MM.1S (cell line): ENCODE measurements around the gene TGFBR2.

Experiments
- DNase-seq: peaks from one replicate; pipeline ENCODE4 v3.0.0-alpha.2; 2015
- H2AFZ ChIP-seq: fragments of 300-600 bp; sonication (generic); 2 replicates; pipeline ENCODE4 v1.6.0; 2016; ENCODE audit warnings: antibody characterized with exemption, low read length
- H3F3A ChIP-seq: fragments of 300-600 bp; sonication (generic); 2 replicates; pipeline ENCODE4 v1.6.1; 2016; ENCODE audit warnings: mild to moderate bottlenecking, antibody characterized with exemption, low read length, moderate library complexity, mixed read lengths; ENCODE audit not compliant: insufficient read depth
- H3K27ac ChIP-seq: fragments of 300-600 bp; sonication (generic); 2 replicates; pipeline ENCODE4 v1.5.1; 2016; ENCODE audit warnings: mild to moderate bottlenecking, low read length
- H3K27me3 ChIP-seq: fragments of 300-600 bp; sonication (generic); replicated peaks from 2 replicates; pipeline ENCODE4 v1.6.0; 2016; ENCODE audit warnings: low read length; ENCODE audit not compliant: insufficient read depth
- H3K36me3 ChIP-seq: fragments of 300-600 bp; sonication (generic); replicated peaks from 2 replicates; pipeline ENCODE4 v1.6.1; 2016; ENCODE audit warnings: mild to moderate bottlenecking, low read length, mixed read lengths; ENCODE audit not compliant: insufficient read depth
- H3K4me1 ChIP-seq: fragments of 300-600 bp; sonication (generic); 2 replicates; pipeline ENCODE4 v1.6.1; 2016; ENCODE audit warnings: low read length, mixed read lengths
- H3K4me2 ChIP-seq: fragments of 300-600 bp; sonication (generic); 2 replicates; pipeline ENCODE4 v1.6.0; 2016; ENCODE audit warnings: low read depth, low read length
- H3K4me3 ChIP-seq: fragments of 300-600 bp; sonication (generic); 2 replicates; pipeline ENCODE4 v1.5.1; 2016; ENCODE audit warnings: low read length, mixed read lengths
- H3K79me2 ChIP-seq: fragments of 300-600 bp; sonication (generic); 2 replicates; pipeline ENCODE4 v1.6.1; 2016; ENCODE audit warnings: mixed run types, low read length, mixed read lengths
- H3K9ac ChIP-seq: fragments of 300-600 bp; sonication (generic); 2 replicates; pipeline ENCODE4 v1.6.1; 2016; ENCODE audit warnings: low read length, mixed read lengths
- H3K9me2 ChIP-seq: fragments of 300-600 bp; sonication (generic); replicated peaks from 2 replicates; pipeline ENCODE4 v1.6.1; 2016; ENCODE audit warnings: mild to moderate bottlenecking, low read length, mixed read lengths; ENCODE audit not compliant: insufficient read depth
- H3K9me3 ChIP-seq: fragments of 300-600 bp; sonication (generic); replicated peaks from 2 replicates; pipeline ENCODE4 v1.6.1; 2016; ENCODE audit warnings: mild to moderate bottlenecking, low read length, mixed read lengths; ENCODE audit not compliant: insufficient read depth
- H4K20me1 ChIP-seq: fragments of 300-600 bp; sonication (generic); 2 replicates; pipeline ENCODE4 v1.6.1; 2016; ENCODE audit warnings: mild to moderate bottlenecking, low read length, moderate library complexity, mixed read lengths; ENCODE audit not compliant: insufficient read depth
- EZH2 ChIP-seq: fragments of 300-600 bp; sonication (generic); optimal IDR thresholded peaks from 2 replicates; pipeline ENCODE3; 2017; ENCODE audit warnings: low read depth, mild to moderate bottlenecking, antibody characterized with exemption, low read length, mixed read lengths
- EZH2phosphoT487 ChIP-seq: fragments of 300-600 bp; sonication (generic); IDR thresholded peaks from 2 replicates; pipeline ENCODE4 v1.6.1; 2018; ENCODE audit warnings: antibody characterized with exemption, low read length
- TF ChIP-seq, protein P1 (sequence below): fragments of 300-600 bp; sonication (generic); IDR thresholded peaks from 2 replicates; pipeline ENCODE4 v1.5.1; 2016; ENCODE audit warnings: antibody characterized with exemption, low read length, mixed read lengths

Gene TGFBR2

DNA sequence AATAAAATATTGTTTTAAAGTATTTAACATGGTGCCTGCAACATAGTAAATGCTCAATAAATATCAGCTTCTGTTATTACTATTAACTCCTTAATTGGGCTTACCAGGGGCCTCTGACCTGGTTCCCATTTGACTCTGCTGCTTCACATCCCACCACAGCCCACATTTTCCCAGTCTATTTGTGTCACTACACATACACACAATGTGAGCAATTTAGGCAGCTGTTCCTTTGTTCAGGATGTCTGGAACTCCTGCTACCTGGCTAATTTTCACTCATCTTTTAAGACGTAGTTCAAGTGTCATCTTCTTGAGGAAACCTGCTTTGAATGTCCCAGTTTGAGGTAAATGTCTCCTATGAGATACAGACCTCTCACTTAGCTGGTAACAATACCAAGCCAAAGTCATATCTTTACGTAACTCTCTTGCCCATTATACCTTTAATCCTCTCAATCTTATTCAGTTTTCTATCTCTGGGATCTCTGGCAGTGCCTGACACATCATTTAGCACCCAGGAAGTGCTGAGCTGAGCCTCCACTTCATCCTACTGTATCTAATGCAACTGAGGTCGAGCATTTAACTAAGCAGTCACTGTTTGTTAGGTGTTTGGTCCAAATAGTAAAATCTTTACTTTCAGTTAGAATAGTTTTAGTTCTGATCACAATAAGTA, 4.4 kb downstream of the TGFBR2 start:
- Histone ChIP-seq H3K9me3 (no peaks in the 10 kb centered on the region), H2AFZ (no peak overlapping the region), H3K9ac (no peak overlapping the region), H4K20me1 (no peaks in the 10 kb centered on the region), H3K4me1 (peaks cover 9% of the 10 kb centered on the region), H3K9me2 (no peaks in the 10 kb centered on the region), H3K27me3 (no peaks in the 10 kb centered on the region), H3K4me2 (no peak overlapping the region), H3K27ac (no peak overlapping the region), H3K79me2 (peaks cover 87% of the 10 kb centered on the region), H3K4me3 (no peak overlapping the region), H3K36me3 (no peaks in the 10 kb centered on the region), H3F3A (peaks cover 5% of the 10 kb centered on the region)
- no peak for DNase-seq
- TF ChIP-seq EZH2 (no peak), EZH2phosphoT487 (no peak)
- TF ChIP-seq, protein P1, sequence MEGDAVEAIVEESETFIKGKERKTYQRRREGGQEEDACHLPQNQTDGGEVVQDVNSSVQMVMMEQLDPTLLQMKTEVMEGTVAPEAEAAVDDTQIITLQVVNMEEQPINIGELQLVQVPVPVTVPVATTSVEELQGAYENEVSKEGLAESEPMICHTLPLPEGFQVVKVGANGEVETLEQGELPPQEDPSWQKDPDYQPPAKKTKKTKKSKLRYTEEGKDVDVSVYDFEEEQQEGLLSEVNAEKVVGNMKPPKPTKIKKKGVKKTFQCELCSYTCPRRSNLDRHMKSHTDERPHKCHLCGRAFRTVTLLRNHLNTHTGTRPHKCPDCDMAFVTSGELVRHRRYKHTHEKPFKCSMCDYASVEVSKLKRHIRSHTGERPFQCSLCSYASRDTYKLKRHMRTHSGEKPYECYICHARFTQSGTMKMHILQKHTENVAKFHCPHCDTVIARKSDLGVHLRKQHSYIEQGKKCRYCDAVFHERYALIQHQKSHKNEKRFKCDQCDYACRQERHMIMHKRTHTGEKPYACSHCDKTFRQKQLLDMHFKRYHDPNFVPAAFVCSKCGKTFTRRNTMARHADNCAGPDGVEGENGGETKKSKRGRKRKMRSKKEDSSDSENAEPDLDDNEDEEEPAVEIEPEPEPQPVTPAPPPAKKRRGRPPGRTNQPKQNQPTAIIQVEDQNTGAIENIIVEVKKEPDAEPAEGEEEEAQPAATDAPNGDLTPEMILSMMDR: no peak

DNA sequence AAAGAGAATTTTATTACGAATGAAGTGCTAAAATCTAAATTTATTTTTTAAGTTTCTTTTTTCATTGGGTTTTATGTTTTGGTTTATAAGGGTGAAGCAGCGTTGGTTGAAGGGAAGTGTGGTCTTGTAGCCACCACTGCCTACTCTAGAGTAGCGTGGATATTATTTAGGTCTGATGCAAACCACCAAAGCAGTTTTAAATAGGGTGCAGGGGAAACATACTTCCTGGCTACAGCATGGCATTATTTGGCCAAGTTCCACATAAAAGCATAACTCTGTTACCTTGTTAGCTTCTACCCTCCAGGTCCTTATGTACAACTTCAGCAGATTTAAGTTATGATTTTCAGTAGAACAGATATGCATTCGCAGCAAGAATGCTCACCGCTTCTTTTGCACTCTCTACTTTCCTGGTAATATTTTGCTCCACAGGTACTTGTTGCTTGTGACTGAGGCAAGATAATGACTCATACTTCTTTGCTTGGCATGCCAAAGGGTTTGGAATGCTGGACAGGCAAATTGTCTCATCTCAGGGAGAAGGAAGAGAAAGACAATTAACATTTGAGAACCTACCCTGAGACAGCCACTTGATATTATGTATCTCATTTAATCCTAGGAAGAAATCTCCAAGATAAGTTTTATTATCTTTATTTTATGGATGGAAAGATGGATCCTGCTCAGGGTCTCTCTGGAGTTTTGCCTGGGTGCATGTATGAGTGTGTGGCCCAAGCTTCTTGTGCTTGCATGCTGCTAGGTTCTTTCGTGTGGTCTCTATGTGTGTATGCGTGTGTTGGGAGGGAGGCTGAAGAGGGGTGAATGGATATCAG, 5.4 kb downstream of the TGFBR2 start:
- H3K4me1 ChIP-seq: peaks cover 7% of the 10 kb centered on the region
- H3K9me2 ChIP-seq: no peaks in the 10 kb centered on the region
- H3K4me3 ChIP-seq: no peak overlapping the region
- TF ChIP-seq, protein P1: no peak
- no peak for TF ChIP-seq EZH2
- no peak for TF ChIP-seq EZH2phosphoT487
- H3K4me2 ChIP-seq: no peak overlapping the region
- no peaks in the 10 kb centered on the region for H3K9me3 ChIP-seq
- H3K79me2 ChIP-seq: peaks cover 96% of the 10 kb centered on the region
- no peaks in the 10 kb centered on the region for H4K20me1 ChIP-seq
- no peak overlapping the region for H3K9ac ChIP-seq
- H3F3A ChIP-seq: no peaks in the 10 kb centered on the region
- H3K36me3 ChIP-seq: no peaks in the 10 kb centered on the region
- no peak overlapping the region for H2AFZ ChIP-seq
- H3K27me3 ChIP-seq: no peaks in the 10 kb centered on the region
- no peak for DNase-seq
- no peak overlapping the region for H3K27ac ChIP-seq

DNA sequence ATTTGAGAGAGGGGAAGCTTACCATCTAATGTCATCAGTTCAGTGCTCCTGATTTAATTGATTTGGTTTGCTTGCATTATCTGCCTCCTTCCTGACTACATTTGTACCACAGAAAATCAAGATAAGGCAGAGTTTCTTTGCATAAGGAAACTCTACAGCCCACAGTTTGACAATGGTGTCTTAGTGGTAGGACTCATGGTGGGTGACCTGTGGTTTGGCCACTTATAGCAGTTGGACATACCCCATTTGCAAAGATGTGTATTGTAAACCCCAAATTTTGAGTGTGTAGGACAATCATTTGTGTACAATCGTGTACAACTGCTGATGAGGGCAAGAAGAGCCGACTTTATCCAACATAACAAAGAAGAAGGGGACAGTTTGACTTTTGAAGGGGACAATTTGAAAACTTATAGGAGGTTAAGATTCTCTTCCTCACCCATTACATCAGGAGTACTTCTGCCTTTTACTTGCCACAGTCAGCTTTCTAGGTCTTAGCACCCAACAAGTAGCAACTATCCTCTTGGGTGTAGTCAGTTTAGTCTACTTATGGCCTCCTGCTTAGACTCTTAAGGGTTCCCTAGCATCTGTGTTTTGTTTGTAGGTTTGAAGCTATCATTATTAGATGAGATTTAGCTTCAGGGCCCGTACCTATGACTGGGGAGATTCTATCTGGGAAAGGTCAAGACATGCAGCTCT, 6.2 kb downstream of the TGFBR2 start:
- Histone ChIP-seq H3K36me3 (no peaks in the 10 kb centered on the region), H3K27me3 (no peaks in the 10 kb centered on the region), H3K27ac (no peak overlapping the region), H3K4me3 (no peak overlapping the region), H3K4me2 (no peak overlapping the region), H3K4me1 (peaks cover 7% of the 10 kb centered on the region), H3K79me2 (peaks cover 97% of the 10 kb centered on the region), H3F3A (no peaks in the 10 kb centered on the region), H4K20me1 (no peaks in the 10 kb centered on the region), H3K9me3 (no peaks in the 10 kb centered on the region), H3K9ac (no peak overlapping the region), H3K9me2 (no peaks in the 10 kb centered on the region), H2AFZ (no peak overlapping the region)
- TF ChIP-seq EZH2phosphoT487 (no peak), EZH2 (no peak)
- TF ChIP-seq, protein P1: no peak
- DNase-seq: no peak
